GM23248 (cell line): ENCODE data around the gene UCHL1. TPM values are rescaled to one million over a fixed set of nuclear protein-coding genes. Genes with fewer than 3 reads are reported as not detected.

Experiments used
- DNase-seq: peaks from one replicate; pipeline ENCODE4 v3.0.0-alpha.2; 2015
- H2AFZ ChIP-seq: fragments of 200-600 bp; sonication (generic); 2 replicates; pipeline ENCODE4 v1.6.1; 2016; ENCODE audit warnings: antibody characterized with exemption
- H3F3A ChIP-seq: fragments of 200-600 bp; sonication (generic); 2 replicates; pipeline ENCODE4 v1.6.1; 2016; ENCODE audit warnings: mild to moderate bottlenecking, antibody characterized with exemption, mixed run types; ENCODE audit not compliant: insufficient read depth
- H3K27ac ChIP-seq: fragments of 200-600 bp; sonication (generic); 2 replicates; pipeline ENCODE4 v1.5.1; 2016; ENCODE audit warnings: mild to moderate bottlenecking
- H3K27me3 ChIP-seq: fragments of 200-600 bp; sonication (generic); replicated peaks from 2 replicates; pipeline ENCODE4 v1.6.1; 2016; ENCODE audit warnings: mild to moderate bottlenecking; ENCODE audit not compliant: insufficient read depth
- H3K36me3 ChIP-seq: fragments of 200-600 bp; sonication (generic); 2 replicates; pipeline ENCODE4 v1.6.1; 2016; ENCODE audit warnings: low read depth, mild to moderate bottlenecking
- H3K4me1 ChIP-seq: fragments of 200-600 bp; sonication (generic); 2 replicates; pipeline ENCODE4 v1.6.1; 2016; ENCODE audit warnings: mild to moderate bottlenecking; ENCODE audit not compliant: insufficient read depth
- H3K4me2 ChIP-seq: fragments of 200-600 bp; sonication (generic); one replicate; pipeline ENCODE4 v1.6.1; 2016; ENCODE audit warnings: mild to moderate bottlenecking; ENCODE audit not compliant: unreplicated experiment
- H3K4me3 ChIP-seq: fragments of 200-600 bp; sonication (generic); 2 replicates; pipeline ENCODE4 v1.5.1; 2016; ENCODE audit warnings: mild to moderate bottlenecking
- H3K79me2 ChIP-seq: fragments of 200-600 bp; sonication (generic); 2 replicates; pipeline ENCODE4 v1.6.1; 2016; ENCODE audit warnings: mild to moderate bottlenecking; ENCODE audit not compliant: insufficient read depth
- H3K9ac ChIP-seq: fragments of 200-600 bp; sonication (generic); 2 replicates; pipeline ENCODE4 v1.6.1; 2016; ENCODE audit warnings: mild to moderate bottlenecking
- H3K9me2 ChIP-seq: fragments of 200-600 bp; sonication (generic); 2 replicates; pipeline ENCODE4 v1.6.1; 2016; ENCODE audit warnings: mixed run types, mild to moderate bottlenecking, moderate library complexity; ENCODE audit not compliant: insufficient read depth
- H3K9me3 ChIP-seq: fragments of 200-600 bp; sonication (generic); one replicate; pipeline ENCODE4 v1.6.1; 2017; ENCODE audit warnings: low read depth
- H4K20me1 ChIP-seq: fragments of 200-600 bp; sonication (generic); 2 replicates; pipeline ENCODE4 v1.6.0; 2016; ENCODE audit not compliant: insufficient read depth
- EZH2 ChIP-seq: fragments of 200-600 bp; sonication (generic); IDR thresholded peaks from 2 replicates; pipeline ENCODE4 v1.6.1; 2018; ENCODE audit warnings: antibody characterized with exemption, mild to moderate bottlenecking; ENCODE audit not compliant: insufficient read depth, poor library complexity, severe bottlenecking
- EZH2phosphoT487 ChIP-seq: fragments of 200-600 bp; sonication (generic); IDR thresholded peaks from 2 replicates; pipeline ENCODE4 v1.6.1; 2018; ENCODE audit warnings: antibody characterized with exemption, moderate library complexity, mild to moderate bottlenecking, low read depth; ENCODE audit not compliant: insufficient read depth
- WGBS, 2 experiments: methylation state at CpG; one replicate each; pipeline ENCODE4 v1.1.6; 2015 to 2017; ENCODE audit warnings: low lambda C conversion rate in 2 of 2, low coverage in 1 of 2; ENCODE audit errors: missing lambda C conversion rate in 2 of 2; 5-methylcytosine and 5-hydroxymethylcytosine counted together
- in situ Hi-C: fragments of 300-500 bp; cut with MboI; formaldehyde crosslinking; loops from 2 replicates; pipeline ENCODE4 v1.15.0; 2020
- polyA plus RNA-seq: library from polyadenylated mRNA; unstranded; fragments of >200 nt; fragmentation: Nextera tagmentation; extraction: Ambion mirVana; gene quantifications from 2 replicates; pipeline ENCODE4 v1.2.1, GENCODE V29; 2016
- total RNA-seq: library from RNA; depleted of rRNA; stranded (reverse); fragments of >200 nt; shearing (Covaris generic); gene quantifications from 2 replicates; pipeline ENCODE4 v1.2.3, GENCODE V29; 2014

Gene UCHL1
- total and polyA plus RNA-seq, 2 experiments from 2014 or later: 306 to 525 TPM

- Histone ChIP-seq H3K9me2 (no peaks in the 10 kb centered on the region), H3F3A (peaks cover 39% of the 10 kb centered on the region), H2AFZ (peak overlapping the region; percentile 80), H3K36me3 (no peaks in the 10 kb centered on the region), H3K79me2 (peaks cover 62% of the 10 kb centered on the region), H3K27me3 (no peaks in the 10 kb centered on the region), H3K4me2 (peak overlapping the region; percentile 98), H4K20me1 (no peaks in the 10 kb centered on the region), H3K9me3 (no peaks in the 10 kb centered on the region), H3K4me1 (peaks cover 35% of the 10 kb centered on the region), H3K27ac (no peak overlapping the region), H3K4me3 (peak overlapping the region; percentile 87), H3K9ac (peak overlapping the region; percentile 77)
- no peak for TF ChIP-seq EZH2
- TF ChIP-seq EZH2phosphoT487: no peak
- in situ Hi-C loops: loop anchor here (10.0 kb wide), 2 partner anchors 237 to 287 kb away; no protein-coding TSS in a partner anchor
- no peak for DNase-seq
- WGBS, 2 experiments: 92 to 100% methylated on average over 1 of the region's 1 CpG
Observed at GRCh38 chr4:41211951-41212615, 44.6 kb upstream of the UCHL1 start.

- peak overlapping the region; percentile 80 for H2AFZ ChIP-seq
- peak; percentile 77 for DNase-seq
- no peaks in the 10 kb centered on the region for H4K20me1 ChIP-seq
- H3K9ac ChIP-seq: peak overlapping the region; percentile 77
- no peaks in the 10 kb centered on the region for H3K9me2 ChIP-seq
- peaks cover 56% of the 10 kb centered on the region for H3K79me2 ChIP-seq
- peaks cover 36% of the 10 kb centered on the region for H3F3A ChIP-seq
- in situ Hi-C loops: loop anchor here (10.0 kb wide), 2 partner anchors 238 to 288 kb away; no protein-coding TSS in a partner anchor
- H3K4me3 ChIP-seq: peak overlapping the region; percentile 87
- H3K9me3 ChIP-seq: no peaks in the 10 kb centered on the region
- WGBS, 2 experiments: 4 to 5% methylated on average over 12 of the region's 12 CpGs
- H3K27me3 ChIP-seq: no peaks in the 10 kb centered on the region
- H3K36me3 ChIP-seq: no peaks in the 10 kb centered on the region
- peak overlapping the region; percentile 98 for H3K4me2 ChIP-seq
- H3K27ac ChIP-seq: no peak overlapping the region
- TF ChIP-seq EZH2 (no peak), EZH2phosphoT487 (no peak)
- peaks cover 31% of the 10 kb centered on the region for H3K4me1 ChIP-seq
Observed at GRCh38 chr4:41212616-41213203, 44.0 kb upstream of the UCHL1 start.

GRCh38 chr4:41213625-41214135 lies 43.0 kb upstream of the UCHL1 start:
- peaks cover 50% of the 10 kb centered on the region for H3K79me2 ChIP-seq
- H3K9ac ChIP-seq: peak overlapping the region; percentile 77
- no peaks in the 10 kb centered on the region for H3K9me3 ChIP-seq
- H4K20me1 ChIP-seq: no peaks in the 10 kb centered on the region
- no peak for TF ChIP-seq EZH2phosphoT487
- TF ChIP-seq EZH2: no peak
- DNase-seq: peak; percentile 60
- H3K27me3 ChIP-seq: no peaks in the 10 kb centered on the region
- in situ Hi-C loops: loop anchor here (10.0 kb wide), 2 partner anchors 239 to 289 kb away; no protein-coding TSS in a partner anchor
- H3K4me3 ChIP-seq: peak overlapping the region; percentile 87
- peak overlapping the region; percentile 98 for H3K4me2 ChIP-seq
- H3K4me1 ChIP-seq: peaks cover 21% of the 10 kb centered on the region
- H3K9me2 ChIP-seq: no peaks in the 10 kb centered on the region
- peaks cover 28% of the 10 kb centered on the region for H3F3A ChIP-seq
- no peak overlapping the region for H3K27ac ChIP-seq
- H2AFZ ChIP-seq: peak overlapping the region; percentile 80
- H3K36me3 ChIP-seq: no peaks in the 10 kb centered on the region
- WGBS, 2 experiments: 0 to 4% methylated on average over 19 to 34 of the region's 35 CpGs

GRCh38 chr4:41214136-41214824 lies 42.4 kb upstream of the UCHL1 start, which contains the start of gene APBB2:
Gene APBB2 (minus strand): TSS chr4:41214542. CDS start chr4:41033254, 181,288 bp downstream.
- Histone ChIP-seq H3K9me3 (no peaks in the 10 kb centered on the region), H4K20me1 (no peaks in the 10 kb centered on the region), H2AFZ (peak within 1 kb of the TSS; percentile 80), H3K4me3 (peak within 1 kb of the TSS; percentile 87), H3K27ac (peak within 1 kb of the TSS; percentile 7; the same call in 1 of the 2 replicates), H3F3A (peaks cover 22% of the 10 kb centered on the region), H3K4me1 (peaks cover 15% of the 10 kb centered on the region), H3K36me3 (no peaks in the 10 kb centered on the region), H3K9ac (peak within 1 kb of the TSS; percentile 77), H3K79me2 (peaks cover 45% of the 10 kb centered on the region), H3K9me2 (no peaks in the 10 kb centered on the region), H3K27me3 (no peaks in the 10 kb centered on the region), H3K4me2 (peak within 1 kb of the TSS; percentile 98)
- in situ Hi-C loops: loop anchor here (10.0 kb wide), 2 partner anchors 239 to 289 kb away; no protein-coding TSS in a partner anchor
- peak; percentile 98 for DNase-seq
- WGBS, 2 experiments: 0 to 1% methylated on average over 45 to 56 of the region's 71 CpGs
- TF ChIP-seq EZH2phosphoT487 (no peak), EZH2 (no peak)
